HG03460 (cell line): ENCODE results near the gene OTOP2.

Source experiments
- ATAC-seq: cut with Tn5 transposase; IDR thresholded peaks from one replicate; pipeline ENCODE4 v1.9.1; 2021; ENCODE audit not compliant: unreplicated experiment

The OTOP2 gene, protein sequence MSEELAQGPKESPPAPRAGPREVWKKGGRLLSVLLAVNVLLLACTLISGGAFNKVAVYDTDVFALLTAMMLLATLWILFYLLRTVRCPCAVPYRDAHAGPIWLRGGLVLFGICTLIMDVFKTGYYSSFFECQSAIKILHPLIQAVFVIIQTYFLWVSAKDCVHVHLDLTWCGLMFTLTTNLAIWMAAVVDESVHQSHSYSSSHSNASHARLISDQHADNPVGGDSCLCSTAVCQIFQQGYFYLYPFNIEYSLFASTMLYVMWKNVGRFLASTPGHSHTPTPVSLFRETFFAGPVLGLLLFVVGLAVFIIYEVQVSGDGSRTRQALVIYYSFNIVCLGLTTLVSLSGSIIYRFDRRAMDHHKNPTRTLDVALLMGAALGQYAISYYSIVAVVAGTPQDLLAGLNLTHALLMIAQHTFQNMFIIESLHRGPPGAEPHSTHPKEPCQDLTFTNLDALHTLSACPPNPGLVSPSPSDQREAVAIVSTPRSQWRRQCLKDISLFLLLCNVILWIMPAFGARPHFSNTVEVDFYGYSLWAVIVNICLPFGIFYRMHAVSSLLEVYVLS

GRCh38 chr17:74924250-74924948 lies at the start of gene OTOP2:
Gene OTOP2 (plus strand): TSS chr17:74924273. CDS start chr17:74924633, 360 bp downstream.
- ATAC-seq = no peak

DNA sequence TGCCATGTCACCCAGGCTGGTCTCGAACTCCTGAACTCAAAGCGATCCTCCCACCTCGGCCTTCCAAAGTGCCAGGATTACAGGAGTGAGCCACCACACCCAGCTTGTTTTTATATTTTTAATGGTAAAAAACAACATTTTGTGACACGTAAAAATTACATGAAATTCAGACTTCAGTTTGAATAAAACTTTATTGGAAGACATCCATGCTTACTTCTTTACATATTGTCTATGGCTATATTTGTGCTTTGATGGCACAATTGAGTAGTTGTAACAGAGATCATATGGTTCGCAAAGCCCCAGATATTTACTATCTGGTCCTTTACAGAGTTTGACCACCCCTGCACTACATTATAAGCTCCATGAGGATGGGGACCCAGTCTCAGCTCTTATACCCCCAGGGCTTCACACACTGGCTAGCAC lies 49.4 kb upstream of the OTOP2 start:
- ATAC-seq = no peak

DNA sequence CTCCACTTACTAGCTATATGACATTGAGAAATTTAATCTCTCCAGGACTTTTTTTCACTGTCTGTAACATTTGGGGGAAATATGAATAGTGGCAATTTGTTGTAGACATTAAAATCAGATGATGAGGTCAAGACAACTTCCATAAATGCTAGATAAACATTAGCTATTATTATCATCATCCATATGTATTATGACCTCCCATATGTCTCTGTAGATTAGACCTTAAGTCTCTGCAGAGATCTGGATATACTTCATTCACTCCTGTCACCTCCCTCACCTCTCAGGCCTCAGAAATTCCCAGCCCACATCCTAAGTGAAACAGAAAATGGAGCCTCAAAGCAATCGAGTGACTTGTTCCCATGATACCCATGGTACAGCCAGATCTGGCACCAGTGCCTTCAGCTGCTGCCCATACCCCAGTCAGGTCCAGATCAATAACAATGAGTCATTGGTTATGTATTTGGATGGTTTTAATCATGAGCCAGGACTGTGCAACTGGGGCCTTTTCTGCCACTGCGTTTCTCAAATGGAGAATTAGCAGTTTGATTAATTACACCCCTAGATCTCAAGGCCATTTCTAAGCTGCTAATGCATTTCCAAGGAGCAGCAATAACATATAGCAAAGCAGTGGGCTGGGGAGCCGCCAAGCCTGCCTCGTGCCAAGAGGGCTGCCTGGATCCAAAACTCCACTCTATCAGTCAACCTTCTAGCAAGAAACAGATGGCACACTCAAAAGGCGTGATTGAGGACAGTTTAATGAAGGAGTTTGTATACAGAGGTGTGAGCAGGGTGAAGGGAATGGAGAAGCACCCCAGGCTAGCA lies 48.7 kb upstream of the OTOP2 start:
- no peak for ATAC-seq

DNA sequence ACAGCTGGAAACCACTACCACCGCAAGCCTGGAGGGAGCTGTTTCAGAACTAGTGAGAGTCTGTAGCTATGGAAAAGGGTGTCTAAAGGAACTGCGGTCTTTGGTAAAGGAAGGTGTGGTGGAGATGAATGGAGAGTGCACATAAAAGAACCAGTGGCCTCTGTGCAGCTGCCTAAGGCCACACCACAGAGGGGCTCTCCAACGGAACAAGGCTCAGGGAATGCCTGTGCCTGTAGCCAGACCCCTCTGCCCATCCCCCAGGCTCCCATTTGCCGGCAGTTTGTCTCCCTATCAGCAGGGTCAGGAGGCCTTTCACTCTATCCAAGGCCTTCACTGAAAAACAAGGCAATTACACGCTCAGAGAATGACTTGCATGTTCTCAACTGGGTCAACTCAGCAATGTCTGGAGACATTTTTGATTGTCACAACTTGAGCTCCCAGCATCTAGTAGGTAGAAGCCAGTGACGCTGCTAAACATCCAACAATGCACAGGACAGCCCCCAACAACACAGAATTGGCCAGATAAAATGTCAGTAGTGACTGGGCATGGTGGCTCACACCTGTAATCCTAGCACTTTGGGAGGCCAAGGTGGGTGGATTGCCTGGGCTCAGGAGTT lies 48.0 kb upstream of the OTOP2 start:
- no peak for ATAC-seq

- no peak for ATAC-seq
Measured at GRCh38 chr17:74877592-74878548, 46.2 kb upstream of the OTOP2 start.

DNA sequence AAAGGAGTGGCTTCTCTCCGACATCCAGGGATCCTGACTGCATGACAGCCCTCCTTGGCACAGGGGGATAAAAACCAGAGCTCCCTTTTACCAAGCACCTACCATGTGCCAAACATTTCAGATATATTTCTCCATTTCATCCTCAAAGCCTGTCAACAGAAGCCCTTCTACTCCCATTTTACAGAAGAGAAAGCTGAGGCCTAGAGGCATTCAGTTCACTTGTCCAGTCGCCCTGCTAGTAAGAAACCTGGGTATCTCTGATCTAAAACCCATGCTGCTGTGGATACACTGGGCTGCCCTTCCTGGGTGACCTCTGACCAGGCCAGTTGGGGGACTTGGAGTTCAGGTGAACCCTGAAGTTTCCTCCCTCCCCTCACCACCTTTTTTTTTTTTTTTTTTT lies 45.4 kb upstream of the OTOP2 start:
- no peak for ATAC-seq

DNA sequence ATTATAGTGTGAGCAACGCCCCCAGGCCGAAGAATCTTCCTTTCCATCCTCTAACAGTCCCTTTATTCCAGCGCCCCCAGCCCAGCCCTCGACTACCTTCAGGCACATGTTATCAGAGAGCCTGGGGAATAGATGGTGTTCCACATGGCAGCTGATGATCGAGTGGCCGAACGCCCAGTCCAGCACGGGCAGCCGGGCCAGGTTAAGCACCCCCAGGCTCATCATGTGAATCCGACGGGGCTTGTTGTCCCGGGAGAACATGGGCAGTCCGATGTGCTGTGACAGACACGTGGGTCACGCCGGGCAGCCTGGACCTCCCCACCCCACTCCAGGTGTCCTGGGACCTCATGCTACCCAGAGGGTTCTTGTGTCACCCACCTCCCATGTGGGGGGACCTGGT lies 44.8 kb upstream of the OTOP2 start:
- ATAC-seq = no peak

GRCh38 chr17:74881073-74881472 lies 43.0 kb upstream of the OTOP2 start:
- no peak for ATAC-seq

GRCh38 chr17:74882517-74883240 lies 41.4 kb upstream of the OTOP2 start:
- no peak for ATAC-seq

DNA sequence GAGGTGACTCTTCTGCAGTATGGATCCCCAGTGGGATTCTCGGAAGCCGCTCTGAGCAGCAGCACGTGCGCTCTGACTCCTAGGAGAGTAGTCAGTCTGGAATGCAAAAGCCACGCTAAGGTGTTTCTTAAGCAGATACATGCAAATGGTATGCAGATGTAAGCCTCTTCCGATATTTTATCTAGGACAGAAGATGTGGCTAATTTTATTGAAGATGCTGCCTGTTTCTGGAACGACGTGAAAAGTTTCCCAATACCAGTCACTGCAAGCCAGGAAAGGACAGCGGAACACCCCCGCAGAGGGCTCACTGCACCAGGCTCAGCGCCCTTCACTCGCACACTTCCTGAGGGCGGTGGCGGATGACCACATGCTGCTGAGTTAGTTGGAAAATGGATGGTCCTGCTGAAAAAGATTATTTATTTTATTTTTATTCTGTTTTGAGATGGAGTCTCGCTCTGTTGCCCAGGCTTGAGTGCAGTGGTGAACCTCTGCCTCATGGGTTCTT lies 40.8 kb upstream of the OTOP2 start:
- no peak for ATAC-seq

- no peak for ATAC-seq
Measured at GRCh38 chr17:74888469-74888868, 35.6 kb upstream of the OTOP2 start.

DNA sequence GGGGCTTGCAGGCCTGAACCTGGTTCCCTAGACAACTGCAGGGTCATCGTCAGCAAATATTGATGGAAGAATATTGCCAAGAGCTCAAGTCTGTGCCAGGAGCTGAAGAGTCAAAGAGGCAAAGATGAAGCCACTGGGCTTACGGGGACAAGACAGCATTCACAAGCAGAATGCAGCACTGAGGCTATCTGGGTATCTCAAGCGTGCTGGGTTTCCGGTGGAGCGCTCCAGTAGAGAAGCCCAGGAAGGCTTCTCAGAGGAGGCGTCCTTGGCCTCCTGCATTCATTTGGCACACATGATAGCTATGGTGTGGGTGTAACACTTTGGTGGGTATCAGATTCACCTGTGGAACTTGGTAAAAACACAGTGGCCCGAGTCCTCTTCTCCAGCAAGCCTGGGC lies 33.5 kb upstream of the OTOP2 start:
- no peak for ATAC-seq

DNA sequence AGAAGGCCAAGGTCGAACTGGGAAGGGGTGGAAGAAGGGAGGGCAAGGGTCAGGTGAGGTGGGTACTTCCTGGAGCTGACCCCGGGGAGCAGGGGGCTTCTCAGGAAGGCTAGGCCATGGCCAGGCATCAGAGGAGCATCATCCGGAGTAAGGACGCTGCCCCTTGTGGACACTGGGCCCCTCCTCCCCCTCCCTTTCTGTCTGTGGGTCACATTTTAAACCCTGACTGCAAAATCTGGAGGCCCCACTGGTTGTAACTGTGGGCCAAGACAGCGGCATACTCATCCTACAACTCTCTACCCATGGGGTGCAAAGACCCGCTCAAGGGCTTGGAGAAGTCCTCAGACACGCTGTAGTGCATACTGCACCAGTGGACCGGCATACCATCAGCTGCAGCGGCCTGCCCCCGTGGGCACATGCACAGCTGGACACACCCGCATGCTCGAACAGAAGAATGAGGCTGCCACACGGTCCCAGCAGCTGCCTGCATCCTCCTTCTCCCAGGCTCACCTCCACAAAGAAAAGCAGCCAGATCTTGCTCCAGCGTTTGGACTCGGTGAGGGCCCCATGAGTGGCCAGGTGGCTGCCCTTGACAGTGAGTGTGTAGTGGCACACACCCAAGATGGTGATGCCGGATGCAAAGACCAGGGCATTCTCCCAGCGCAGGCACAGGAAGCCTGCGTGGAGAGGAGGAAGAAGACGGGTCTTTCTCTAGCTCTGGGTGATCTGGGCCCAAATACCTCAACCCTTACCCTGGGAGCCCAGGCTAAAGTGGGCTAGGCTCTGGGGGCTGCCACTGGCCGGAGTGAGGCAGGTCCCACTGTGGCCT lies 31.8 kb upstream of the OTOP2 start:
- ATAC-seq = no peak

DNA sequence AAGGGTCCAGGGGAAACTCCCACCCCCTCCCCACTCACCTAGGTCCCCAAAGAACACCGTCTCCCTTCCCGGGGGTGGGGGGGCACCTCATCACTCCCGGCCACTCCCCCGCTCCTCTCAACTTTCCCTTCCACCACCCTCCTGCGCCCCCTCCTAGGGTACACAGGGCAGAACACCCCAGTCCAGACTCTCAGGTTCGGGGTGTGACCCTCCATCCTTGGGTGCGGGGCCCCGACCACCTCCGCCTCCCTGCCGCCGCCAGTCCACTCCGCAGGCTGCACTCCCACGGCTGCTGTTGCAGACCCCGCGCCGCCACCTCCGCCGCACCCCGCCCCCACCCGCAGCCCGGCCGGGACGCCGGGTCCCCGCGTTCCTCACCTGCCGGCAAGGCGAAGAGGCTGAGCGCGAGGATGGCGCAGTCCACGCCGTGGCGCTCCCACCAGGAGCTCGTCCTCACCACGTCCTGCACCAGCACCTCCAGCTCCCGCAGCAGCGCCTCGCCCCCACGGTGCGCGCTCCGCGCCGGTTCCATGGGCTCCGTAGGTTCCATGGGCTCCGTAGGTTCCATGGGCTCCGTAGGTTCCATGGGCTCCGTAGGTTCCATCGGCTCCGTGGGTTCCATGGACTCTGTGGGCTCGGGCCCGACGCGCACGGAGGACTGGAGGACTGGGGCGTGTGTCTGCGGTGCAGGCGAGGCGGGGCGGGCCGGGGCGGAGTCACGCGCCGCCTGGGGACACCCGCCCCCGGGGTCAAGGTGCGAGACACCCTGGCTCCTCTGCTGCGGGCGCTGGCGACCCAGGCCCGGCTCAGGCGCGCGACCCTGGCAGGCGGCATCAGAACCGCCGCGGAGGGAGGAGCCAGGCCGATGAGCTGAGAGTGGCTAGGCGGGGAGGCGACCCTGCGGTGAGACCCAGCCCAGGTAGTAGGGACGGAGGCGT lies 30.8 kb upstream of the OTOP2 start, which contains the start of gene FADS6:
Gene FADS6, minus strand, starts transcription at position 660 of the 938 bp plus-strand sequence. Its CDS starts 38 bp downstream, at position 622.
- no peak for ATAC-seq

GRCh38 chr17:74893936-74894671 lies 30.0 kb upstream of the OTOP2 start:
- ATAC-seq = no peak

DNA sequence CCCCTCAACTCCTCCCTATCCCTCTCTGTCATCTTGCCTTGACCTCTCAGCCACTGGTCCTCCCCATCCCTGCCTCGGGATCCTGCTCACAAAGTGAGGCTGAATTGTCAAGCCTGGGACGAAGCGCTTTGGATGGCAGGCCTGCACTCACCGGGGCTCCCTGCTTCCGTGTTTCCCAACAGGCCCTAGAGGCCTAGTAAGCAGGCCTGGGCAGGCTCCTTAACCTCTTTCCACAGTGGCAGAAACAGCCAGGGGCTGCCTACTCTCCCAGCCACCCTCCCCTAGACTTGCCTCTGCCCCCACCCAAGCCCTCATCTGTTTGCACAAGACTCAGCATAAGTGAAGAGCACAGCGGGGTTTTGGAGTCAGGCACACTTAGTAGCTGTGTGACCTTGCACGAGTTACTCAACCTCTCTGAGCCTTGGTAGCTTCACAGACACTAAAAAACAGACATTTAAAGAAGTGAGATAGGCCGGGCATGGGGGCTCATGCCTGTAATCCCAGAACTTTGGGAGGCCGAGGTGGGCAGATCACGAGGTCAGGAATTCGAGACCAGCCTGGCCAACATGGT lies 25.6 kb upstream of the OTOP2 start:
- no peak for ATAC-seq
